ENCODE measurements around the gene C6orf89. TPM values are rescaled to one million over a fixed set of nuclear protein-coding genes. Genes with fewer than 3 reads are reported as not detected.

Gene C6orf89
- total RNA-seq, 1 experiment from 2014 or later, result 11.8 TPM

DNA sequence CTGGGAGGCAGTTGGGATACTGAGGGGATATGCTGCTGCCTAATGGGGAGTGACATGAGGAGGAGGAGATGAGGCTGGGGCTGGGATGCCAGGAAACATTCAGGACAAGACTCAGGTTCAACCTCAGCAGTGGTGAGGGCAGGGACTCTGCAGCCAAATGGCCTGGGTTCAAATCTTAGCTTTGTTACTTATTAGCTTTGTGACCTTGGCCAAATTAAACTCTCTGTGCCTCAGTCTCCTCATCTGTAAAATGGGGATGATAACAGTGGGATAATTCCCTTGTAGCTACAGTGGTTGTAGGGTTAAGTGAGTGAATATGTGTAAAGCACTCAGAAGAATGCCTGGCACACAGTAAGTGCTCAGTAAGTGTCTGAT, 70.7 kb downstream of the C6orf89 start:
- H4K8ac ChIP-seq (replicated peaks; ENCODE audit: insufficient read length, low read depth, low read length), result no peak overlapping the region
- no peaks in the 10 kb centered on the region for H3K9me3 ChIP-seq (ENCODE audit: control insufficient read depth, low read depth, low read length)
- no peak overlapping the region for H3K23ac ChIP-seq (ENCODE audit: insufficient read length, low read depth, low read length)
- H3K9ac ChIP-seq (ENCODE audit: extremely low read depth, insufficient read length, low read length), result no peak overlapping the region
- no peak overlapping the region for H4K91ac ChIP-seq (ENCODE audit: insufficient read length, low read depth, low read length)
- H3K4me2 ChIP-seq (ENCODE audit: insufficient read depth, insufficient read length, low read length), result no peak overlapping the region
- no peak overlapping the region for H2BK5ac ChIP-seq (ENCODE audit: insufficient read length, low read length)
- H2BK12ac ChIP-seq (ENCODE audit: insufficient read length, low read depth, low read length), result no peak overlapping the region
- Mint-ChIP-seq H3K27ac (no peak overlapping the region; a peak in 1 of 7 replicates), H3K4me1 (peaks cover 9 to 10% of the 10 kb centered on the region in 2 experiments; a peak in 3 of 4 replicates), H3K36me3 (ENCODE audit: insufficient read depth in 1 of 3, low read depth in 3 of 3) (no peaks in the 10 kb centered on the region), H3K9me3 (no peaks in the 10 kb centered on the region), H3K27me3 (ENCODE audit: low read depth) (no peaks in the 10 kb centered on the region), H3K4me3 (no peak overlapping the region)
- no peak overlapping the region for H3K56ac ChIP-seq (ENCODE audit: insufficient read length, low read depth, low read length)
- no peak overlapping the region for H3K14ac ChIP-seq (ENCODE audit: insufficient read depth, low read length)
- no peak overlapping the region for H3T11ph ChIP-seq (ENCODE audit: low read length)
- H3K4ac ChIP-seq (ENCODE audit: low read depth, low read length), result no peak overlapping the region
- H3K79me2 ChIP-seq (ENCODE audit: insufficient read depth, low read length), result no peaks in the 10 kb centered on the region
- H2BK120ac ChIP-seq (ENCODE audit: low read depth, low read length, poor library complexity, severe bottlenecking), result no peak overlapping the region
- H4K5ac ChIP-seq (ENCODE audit: insufficient read length, low read depth, low read length), result no peak overlapping the region
- no peaks in the 10 kb centered on the region for H3K79me1 ChIP-seq (ENCODE audit: insufficient read depth, low read depth, low read length, poor library complexity, severe bottlenecking)
- H3K27me3 ChIP-seq (ENCODE audit: insufficient read depth, low read length), result no peaks in the 10 kb centered on the region
- no peak overlapping the region for H3K27ac ChIP-seq (ENCODE audit: insufficient read length, low read depth, low read length)
- no peak for DNase-seq
- no peaks in the 10 kb centered on the region for H3K4me1 ChIP-seq (ENCODE audit: insufficient read depth, low read length)
- no peaks in the 10 kb centered on the region for H4K20me1 ChIP-seq (ENCODE audit: control insufficient read depth, insufficient read depth, insufficient read length)
- H2AFZ ChIP-seq (ENCODE audit: low read length), result no peak overlapping the region
- no peak overlapping the region for H2BK15ac ChIP-seq (ENCODE audit: low read depth, low read length)
- H3K23me2 ChIP-seq (ENCODE audit: insufficient read length, low read depth, low read length, poor library complexity, severe bottlenecking), result no peaks in the 10 kb centered on the region
- TF ChIP-seq, protein P1, sequence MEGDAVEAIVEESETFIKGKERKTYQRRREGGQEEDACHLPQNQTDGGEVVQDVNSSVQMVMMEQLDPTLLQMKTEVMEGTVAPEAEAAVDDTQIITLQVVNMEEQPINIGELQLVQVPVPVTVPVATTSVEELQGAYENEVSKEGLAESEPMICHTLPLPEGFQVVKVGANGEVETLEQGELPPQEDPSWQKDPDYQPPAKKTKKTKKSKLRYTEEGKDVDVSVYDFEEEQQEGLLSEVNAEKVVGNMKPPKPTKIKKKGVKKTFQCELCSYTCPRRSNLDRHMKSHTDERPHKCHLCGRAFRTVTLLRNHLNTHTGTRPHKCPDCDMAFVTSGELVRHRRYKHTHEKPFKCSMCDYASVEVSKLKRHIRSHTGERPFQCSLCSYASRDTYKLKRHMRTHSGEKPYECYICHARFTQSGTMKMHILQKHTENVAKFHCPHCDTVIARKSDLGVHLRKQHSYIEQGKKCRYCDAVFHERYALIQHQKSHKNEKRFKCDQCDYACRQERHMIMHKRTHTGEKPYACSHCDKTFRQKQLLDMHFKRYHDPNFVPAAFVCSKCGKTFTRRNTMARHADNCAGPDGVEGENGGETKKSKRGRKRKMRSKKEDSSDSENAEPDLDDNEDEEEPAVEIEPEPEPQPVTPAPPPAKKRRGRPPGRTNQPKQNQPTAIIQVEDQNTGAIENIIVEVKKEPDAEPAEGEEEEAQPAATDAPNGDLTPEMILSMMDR (conservative IDR thresholded peaks at IDR 0.05), result no peak
- H2AK5ac ChIP-seq (ENCODE audit: insufficient read length, low read length), result no peak overlapping the region
- no peak overlapping the region for H3K18ac ChIP-seq (ENCODE audit: insufficient read length, low read depth, low read length)
- no peak overlapping the region for H2BK20ac ChIP-seq (ENCODE audit: low read depth, low read length, poor library complexity, severe bottlenecking)

Measured in H9 (cell line).